Measurements from ENCODE around the gene GSS. TPM values are rescaled to one million over a fixed set of nuclear protein-coding genes. Genes with fewer than 3 reads are reported as not detected.

Gene GSS
- total RNA-seq, 4 donors from 2014 or later = 49.9 to 56.7 (median 52.9) TPM

GRCh38 chr20:34995696-34996095, 40.1 kb upstream of the GSS start:
- no peak for DNase-seq (ENCODE audit: low spot score in 2 of 2)
- no peak overlapping the region for H3K4me3 ChIP-seq (ENCODE audit: low read depth, poor library complexity, severe bottlenecking)
- TF ChIP-seq POLR2A (IDR thresholded peaks at IDR 0.05) (no peak), CTCF (IDR thresholded peaks at IDR 0.05) (no peak)
- 89 to 99% methylated on average over 7 of the region's 7 CpGs for WGBS, 2 donors
- intact Hi-C loops (cut with DNase I; ENCODE audit: low total_unique reads) = no loop called here

GRCh38 chr20:34995192-34995591, 39.6 kb upstream of the GSS start:
- no peak for TF ChIP-seq CTCF (IDR thresholded peaks at IDR 0.05)
- no peak for TF ChIP-seq POLR2A (IDR thresholded peaks at IDR 0.05)

GRCh38 chr20:34994509-34995131, 39.0 kb upstream of the GSS start:
- 81% methylated on average over 14 of the region's 14 CpGs for WGBS, 2 donors
- DNase-seq (ENCODE audit: low spot score in 2 of 2) = no peak
- no peak overlapping the region for H3K4me3 ChIP-seq (ENCODE audit: low read depth, poor library complexity, severe bottlenecking)
- intact Hi-C loops (cut with DNase I; ENCODE audit: low total_unique reads) = no loop called here
- TF ChIP-seq CTCF (IDR thresholded peaks at IDR 0.05) = no peak
- no peak for TF ChIP-seq POLR2A (IDR thresholded peaks at IDR 0.05)

More at GRCh38 chr20:34995192-34995591, 39.6 kb upstream of the GSS start:
- WGBS, 2 donors = 74 to 80% methylated on average over 11 to 14 of the region's 14 CpGs
- H3K4me3 ChIP-seq (ENCODE audit: low read depth, poor library complexity, severe bottlenecking) = no peak overlapping the region
- DNase-seq (ENCODE audit: low spot score in 2 of 2) = no peak
- intact Hi-C loops (cut with DNase I; ENCODE audit: low total_unique reads) = no loop called here

- H3K4me3 ChIP-seq (ENCODE audit: low read depth, poor library complexity, severe bottlenecking) = no peak overlapping the region
- intact Hi-C loops (cut with DNase I; ENCODE audit: low total_unique reads) = no loop called here
- no peak for DNase-seq (ENCODE audit: low spot score in 2 of 2)
- no peak for TF ChIP-seq POLR2A (IDR thresholded peaks at IDR 0.05)
- TF ChIP-seq CTCF (IDR thresholded peaks at IDR 0.05) = no peak
- WGBS, 2 donors = 92 to 96% methylated on average over 22 of the region's 22 CpGs
Observed at GRCh38 chr20:34993941-34994508, 38.4 kb upstream of the GSS start.

- TF ChIP-seq POLR2A (IDR thresholded peaks at IDR 0.05) (no peak), CTCF (IDR thresholded peaks at IDR 0.05) (no peak)
- 93 to 95% methylated on average over 13 to 19 of the region's 20 CpGs for WGBS, 2 donors
- no peak overlapping the region for H3K4me3 ChIP-seq (ENCODE audit: low read depth, poor library complexity, severe bottlenecking)
- intact Hi-C loops (cut with DNase I; ENCODE audit: low total_unique reads) = no loop called here
- DNase-seq (ENCODE audit: low spot score in 2 of 2) = no peak
Observed at GRCh38 chr20:34992751-34993417, 37.3 kb upstream of the GSS start.
